COR-L47 (cell line): ENCODE measurements around the gene FUBP3.
"Not testable (repeated sequence)": the region's sequence is repeated elsewhere in the genome, so short reads cannot be mapped to it uniquely, and the experiment has no call there.

Experiments
- DNase-seq: peaks from one replicate; lab custom pipeline; 2025; lab: John Stamatoyannopoulos, UW

Gene FUBP3

GRCh38 chr9:130556396-130557076 lies 22.8 kb upstream of the FUBP3 start:
- DNase-seq: no peak

DNA sequence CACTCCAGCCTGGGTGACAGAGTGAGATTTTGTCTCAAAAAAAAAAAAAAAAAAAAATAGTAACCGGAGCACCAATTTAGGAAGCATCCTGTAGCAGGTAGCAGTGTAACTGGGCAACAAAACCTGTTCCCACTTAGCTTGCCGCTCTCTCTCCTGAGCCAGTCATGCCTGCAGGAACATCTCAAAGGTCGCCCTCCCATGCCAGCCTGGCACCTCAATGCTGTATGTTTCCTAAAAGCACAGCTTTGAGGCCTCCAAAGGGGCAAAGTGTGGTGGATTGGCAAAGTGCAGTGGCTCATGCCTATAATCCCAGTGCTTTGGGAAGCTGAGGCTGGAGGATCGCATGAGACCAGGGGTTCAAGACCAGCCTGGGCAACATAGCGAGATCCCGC lies 22.3 kb upstream of the FUBP3 start:
- DNase-seq: no peak

- no peak for DNase-seq
Observed at GRCh38 chr9:130561056-130561455, 18.3 kb upstream of the FUBP3 start.

GRCh38 chr9:130562525-130562924 lies 16.9 kb upstream of the FUBP3 start:
- DNase-seq: not testable (repeated sequence)

GRCh38 chr9:130563797-130564196 lies 15.6 kb upstream of the FUBP3 start:
- no peak for DNase-seq

- DNase-seq: no peak
Observed at GRCh38 chr9:130565792-130566191, 13.6 kb upstream of the FUBP3 start.

- no peak for DNase-seq
Observed at GRCh38 chr9:130570208-130570607, 9.2 kb upstream of the FUBP3 start.

DNA sequence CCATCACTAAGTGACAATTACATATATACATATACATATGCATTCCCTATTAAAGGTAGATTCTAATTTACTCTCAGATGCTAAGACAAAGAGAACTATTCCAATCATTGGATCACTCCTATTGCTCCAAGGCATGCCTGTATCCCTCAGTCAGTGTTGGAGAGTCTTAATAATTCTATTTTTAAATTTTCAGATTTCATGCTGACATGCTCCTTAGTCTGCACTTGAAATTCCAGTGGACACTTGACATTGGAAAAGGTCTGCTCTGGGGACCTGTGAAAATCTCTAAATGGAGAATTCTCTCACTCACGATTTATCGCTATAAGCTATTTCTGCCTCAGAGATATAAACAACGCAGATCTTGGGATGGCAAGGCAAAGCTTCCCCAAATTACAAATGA lies 3.9 kb upstream of the FUBP3 start:
- DNase-seq: no peak

DNA sequence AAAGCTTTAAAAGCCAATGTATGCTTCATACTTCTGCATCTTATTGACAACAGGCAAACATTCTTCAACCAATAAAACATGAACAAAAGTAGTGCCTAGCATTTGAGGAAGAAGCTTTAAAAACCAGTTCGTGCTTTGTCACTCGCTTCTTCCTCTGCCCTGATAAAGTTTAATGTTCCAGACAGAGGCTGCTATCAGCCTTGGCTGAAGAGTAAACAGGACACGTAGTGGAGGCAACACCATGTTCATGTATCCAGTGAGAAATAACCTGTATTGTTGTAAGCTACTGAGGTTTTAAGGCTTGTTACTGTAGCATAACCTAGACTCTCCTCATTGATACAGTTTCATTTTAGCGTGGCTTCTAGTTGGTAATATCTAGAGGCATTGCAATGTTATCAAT lies 3.2 kb upstream of the FUBP3 start:
- no peak for DNase-seq

GRCh38 chr9:130579738-130580463 lies 524 bp downstream of the FUBP3 start:
- no peak for DNase-seq

GRCh38 chr9:130581766-130582165 lies 2.4 kb downstream of the FUBP3 start:
- DNase-seq: no peak

DNA sequence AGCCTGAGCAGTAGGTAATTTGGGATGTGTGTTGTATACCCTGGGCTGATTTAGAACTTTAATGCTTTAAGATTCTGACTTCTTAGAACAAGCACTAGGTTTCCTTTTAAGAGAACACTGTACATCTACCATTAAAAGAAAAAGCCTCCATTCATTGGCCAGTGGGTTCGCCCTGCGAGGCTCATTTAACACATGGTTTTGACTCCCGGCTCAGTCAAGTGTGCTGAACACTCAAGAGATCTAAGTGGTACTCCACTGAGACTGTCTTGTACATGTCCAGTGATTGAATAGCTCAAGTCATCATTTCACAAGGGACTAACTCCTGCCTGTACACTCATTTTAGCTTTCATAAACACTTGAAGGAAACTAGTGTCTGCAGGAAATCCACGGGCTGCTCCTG lies 3.9 kb downstream of the FUBP3 start:
- DNase-seq: no peak

GRCh38 chr9:130587921-130588320 lies 8.5 kb downstream of the FUBP3 start:
- no peak for DNase-seq

GRCh38 chr9:130588416-130588815 lies 9.0 kb downstream of the FUBP3 start:
- no peak for DNase-seq

GRCh38 chr9:130589754-130590153 lies 10.4 kb downstream of the FUBP3 start:
- no peak for DNase-seq

DNA sequence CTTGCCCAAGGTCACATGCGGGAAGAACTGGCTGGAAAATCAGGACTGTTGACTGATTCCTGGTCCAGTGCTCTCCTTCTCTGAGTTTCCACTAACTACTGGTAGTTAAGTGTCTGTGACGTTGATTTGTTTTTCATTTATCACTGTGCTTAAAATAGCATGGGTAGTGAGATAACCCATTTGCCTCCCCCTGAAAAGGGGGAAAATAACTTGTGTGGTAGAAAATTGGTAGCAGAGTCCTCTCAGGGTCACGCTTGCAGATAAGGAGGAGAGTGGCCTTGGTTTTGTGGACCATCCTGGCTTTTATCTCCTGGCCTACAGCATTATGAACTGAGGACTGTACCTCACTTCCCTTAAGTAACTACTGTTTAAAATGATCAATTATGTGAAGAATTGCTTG lies 10.9 kb downstream of the FUBP3 start:
- no peak for DNase-seq

DNA sequence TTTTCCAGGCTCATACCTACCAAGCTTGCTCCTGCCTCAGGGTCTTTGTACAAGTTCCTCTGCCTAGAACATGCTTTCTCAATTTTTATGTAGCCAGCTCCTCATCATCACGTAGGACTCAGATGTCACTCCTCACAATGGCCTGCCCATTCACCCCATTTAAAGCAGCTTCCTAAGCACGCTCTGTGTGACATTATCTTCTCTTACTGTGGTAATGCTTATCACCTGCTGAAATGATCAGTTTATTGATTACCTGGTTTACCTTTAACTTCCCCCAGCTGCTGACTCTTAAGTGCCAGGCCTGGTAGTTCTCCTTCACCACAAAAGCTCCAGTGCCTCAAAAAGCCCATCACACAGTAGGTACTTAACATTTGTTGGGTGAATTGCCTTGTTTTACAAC lies 13.6 kb downstream of the FUBP3 start:
- DNase-seq: no peak

DNA sequence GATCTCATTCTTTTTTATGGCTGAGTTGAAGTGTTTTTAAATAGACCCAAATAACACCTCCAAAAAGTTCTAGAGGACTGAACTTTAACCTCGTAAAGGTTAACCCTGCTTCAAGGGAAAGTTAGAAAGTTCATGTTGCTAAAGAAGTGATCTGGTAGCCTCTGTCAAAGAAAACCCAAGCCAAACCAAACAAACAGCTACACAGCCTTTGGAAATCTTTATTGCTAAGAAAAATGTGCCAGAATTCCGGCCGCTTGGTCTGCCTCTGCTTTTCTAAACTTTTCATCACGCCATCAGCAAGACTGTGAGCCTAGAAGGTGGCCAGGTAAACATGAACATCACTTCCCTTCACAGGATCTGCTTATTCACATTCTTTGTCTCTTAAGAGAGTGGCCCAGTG lies 17.9 kb downstream of the FUBP3 start:
- DNase-seq: no peak

DNA sequence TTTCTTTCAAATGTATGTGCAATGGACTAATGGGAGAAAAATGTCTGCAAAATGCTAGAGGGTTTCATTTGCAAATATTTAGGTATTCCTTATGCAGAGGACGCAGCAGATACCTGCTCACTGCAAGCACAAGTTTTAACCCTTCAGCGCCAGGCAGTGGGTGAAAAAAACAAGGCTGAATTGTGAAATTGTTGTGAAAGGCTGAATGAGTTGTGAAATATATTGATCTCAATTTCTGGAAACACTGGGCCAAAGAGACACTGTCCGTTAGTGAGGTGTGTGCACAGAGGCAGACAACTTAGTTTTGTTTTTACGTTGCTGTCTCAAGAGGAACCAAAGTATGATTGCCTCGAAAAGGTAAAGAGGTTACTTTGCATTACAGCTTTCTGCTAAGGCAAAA lies 18.8 kb downstream of the FUBP3 start:
- no peak for DNase-seq

DNA sequence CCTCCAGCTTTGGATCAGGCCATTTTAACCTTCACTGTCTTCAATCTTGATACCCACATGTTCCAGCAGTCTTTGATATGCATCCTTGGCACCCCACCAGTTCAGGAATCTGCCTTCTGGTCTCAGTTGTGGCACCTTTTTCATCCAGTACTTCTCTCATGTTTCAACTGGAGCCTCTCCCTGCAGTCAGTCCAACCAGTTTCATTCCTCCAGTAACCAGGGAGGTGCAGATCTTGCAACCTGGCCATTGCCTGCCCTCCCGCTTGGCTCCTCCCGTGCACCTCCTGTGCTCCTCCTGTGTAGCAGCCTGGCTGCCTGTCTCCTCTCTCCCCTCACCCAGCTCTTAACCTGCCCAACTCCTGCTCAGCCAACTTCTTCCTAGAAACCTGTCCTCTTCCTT lies 20.2 kb downstream of the FUBP3 start:
- no peak for DNase-seq

- DNase-seq: no peak
Observed at GRCh38 chr9:130601100-130601499, 21.7 kb downstream of the FUBP3 start.

DNA sequence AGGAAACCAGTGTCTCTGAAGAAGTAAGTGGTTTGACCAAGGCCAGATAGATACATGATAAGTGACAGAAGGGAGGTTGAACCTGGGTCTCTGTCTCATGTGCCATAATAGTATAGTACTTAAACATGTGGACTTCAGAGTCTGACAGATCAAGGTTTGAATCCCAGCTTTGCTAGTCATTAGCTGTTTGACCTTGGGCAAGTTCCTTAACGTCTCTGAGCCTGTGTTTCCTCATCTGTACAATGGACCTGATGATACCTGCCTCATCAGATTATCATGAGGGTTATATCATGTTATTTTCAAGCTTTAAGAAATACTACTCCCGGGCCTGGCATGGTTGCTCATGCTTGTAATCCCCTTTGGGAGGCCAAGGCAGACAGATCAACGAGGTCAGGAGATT lies 24.9 kb downstream of the FUBP3 start:
- DNase-seq: no peak

DNA sequence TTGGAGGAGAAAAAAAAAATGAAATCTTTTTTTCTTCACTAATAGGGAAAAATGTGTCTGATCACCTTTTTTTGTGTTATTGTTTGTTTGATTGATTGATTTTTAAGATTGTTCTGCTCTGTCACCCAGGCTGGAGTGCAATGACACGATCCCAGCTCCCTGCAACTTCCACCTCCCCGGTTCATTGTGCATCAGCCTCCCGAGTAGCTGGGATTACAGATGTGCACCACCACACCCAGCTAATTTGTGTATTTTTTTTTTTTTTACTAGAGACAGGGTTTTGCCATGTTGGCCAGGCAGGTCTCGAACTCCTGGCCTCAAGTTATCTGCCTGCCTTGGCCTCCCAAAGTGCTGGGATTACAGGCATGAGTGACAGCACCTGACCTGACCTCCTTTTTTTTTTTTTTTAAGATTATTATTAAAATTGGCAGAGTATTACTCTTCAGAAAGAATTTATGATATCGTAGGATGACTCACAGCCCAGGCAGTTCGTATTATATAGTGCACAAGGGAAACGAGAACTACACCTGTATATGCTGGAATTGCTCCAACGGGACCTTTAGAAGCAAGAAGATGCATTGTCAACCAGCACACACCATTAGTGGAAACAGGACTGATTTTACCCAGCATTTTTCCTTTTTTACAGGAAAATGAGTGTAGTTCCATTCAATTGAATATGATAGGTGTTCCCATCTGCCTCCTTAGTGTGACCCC lies 27.7 kb downstream of the FUBP3 start:
- DNase-seq: no peak
